Tibial nerve (tissue), 4 donors: ENCODE measurements around the gene AGBL1.

ENCODE experiments used
- EP300 ChIP-seq, 2 donors: sonication (generic); formaldehyde crosslinking; IDR thresholded peaks; one replicate each; pipeline ENCODE4 v1.6.1; 2017; ENCODE audit warnings: antibody characterized with exemption in 2 of 2, mild to moderate bottlenecking in 1 of 2
- POLR2A ChIP-seq, 2 donors: fragments of 450-650 bp; IDR thresholded peaks; one replicate each; pipeline ENCODE4 v1.6.1; 2017; ENCODE audit warnings: antibody characterized with exemption in 2 of 2, mild to moderate bottlenecking in 2 of 2, moderate library complexity in 2 of 2
- TF ChIP-seq, protein P1 (sequence below), 5 experiments: fragments of 200-600 bp in 3 of 5; fragments of 450-650 bp in 2 of 5; sonication (generic) in 3 of 5; IDR thresholded peaks; one replicate each; pipeline ENCODE4 v1.5.1; 2016 to 2019; ENCODE audit warnings: antibody characterized with exemption in 5 of 5, mild to moderate bottlenecking in 3 of 5, moderate library complexity in 2 of 5

- TF ChIP-seq POLR2A (IDR thresholded peaks at IDR 0.05), result no peak
- TF ChIP-seq, protein P1, sequence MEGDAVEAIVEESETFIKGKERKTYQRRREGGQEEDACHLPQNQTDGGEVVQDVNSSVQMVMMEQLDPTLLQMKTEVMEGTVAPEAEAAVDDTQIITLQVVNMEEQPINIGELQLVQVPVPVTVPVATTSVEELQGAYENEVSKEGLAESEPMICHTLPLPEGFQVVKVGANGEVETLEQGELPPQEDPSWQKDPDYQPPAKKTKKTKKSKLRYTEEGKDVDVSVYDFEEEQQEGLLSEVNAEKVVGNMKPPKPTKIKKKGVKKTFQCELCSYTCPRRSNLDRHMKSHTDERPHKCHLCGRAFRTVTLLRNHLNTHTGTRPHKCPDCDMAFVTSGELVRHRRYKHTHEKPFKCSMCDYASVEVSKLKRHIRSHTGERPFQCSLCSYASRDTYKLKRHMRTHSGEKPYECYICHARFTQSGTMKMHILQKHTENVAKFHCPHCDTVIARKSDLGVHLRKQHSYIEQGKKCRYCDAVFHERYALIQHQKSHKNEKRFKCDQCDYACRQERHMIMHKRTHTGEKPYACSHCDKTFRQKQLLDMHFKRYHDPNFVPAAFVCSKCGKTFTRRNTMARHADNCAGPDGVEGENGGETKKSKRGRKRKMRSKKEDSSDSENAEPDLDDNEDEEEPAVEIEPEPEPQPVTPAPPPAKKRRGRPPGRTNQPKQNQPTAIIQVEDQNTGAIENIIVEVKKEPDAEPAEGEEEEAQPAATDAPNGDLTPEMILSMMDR (IDR thresholded peaks at IDR 0.05), result no peak
- TF ChIP-seq EP300 (IDR thresholded peaks at IDR 0.05), result no peak
Measured at GRCh38 chr15:86080302-86080701, 631 bp downstream of the AGBL1 start.
